ENCODE measurements around the gene QSOX2.

The QSOX2 gene

GRCh38 chr9:136177224-136177623 lies 68.4 kb downstream of the QSOX2 start:
- peak; percentile 82 for DNase-seq (ENCODE audit: low spot score)

- no peak for DNase-seq (ENCODE audit: low spot score)
These were observed 69.9 kb downstream of the QSOX2 start for GRCh38 chr9:136175616-136176197.

- DNase-seq (ENCODE audit: low spot score), result no peak
These were observed 70.6 kb downstream of the QSOX2 start for GRCh38 chr9:136174779-136175615.

- DNase-seq (ENCODE audit: low spot score), result no peak
These were observed 71.8 kb downstream of the QSOX2 start for GRCh38 chr9:136173648-136174290.

- no peak for DNase-seq (ENCODE audit: low spot score)
These were observed 73.1 kb downstream of the QSOX2 start for GRCh38 chr9:136172412-136173079.

- DNase-seq (ENCODE audit: low spot score), result no peak
These were observed 73.7 kb downstream of the QSOX2 start for GRCh38 chr9:136171801-136172411.

GRCh38 chr9:136171009-136171800 lies 74.4 kb downstream of the QSOX2 start:
- DNase-seq (ENCODE audit: low spot score), result no peak

GRCh38 chr9:136170006-136170901 lies 75.4 kb downstream of the QSOX2 start:
- DNase-seq (ENCODE audit: low spot score), result no peak

- no peak for DNase-seq (ENCODE audit: low spot score)
These were observed 76.1 kb downstream of the QSOX2 start for GRCh38 chr9:136169495-136169894.

- DNase-seq (ENCODE audit: low spot score), result no peak
These were observed 82.3 kb downstream of the QSOX2 start for GRCh38 chr9:136163248-136163850.

GRCh38 chr9:136160995-136161610 lies 84.5 kb downstream of the QSOX2 start:
- DNase-seq (ENCODE audit: low spot score), result no peak

- DNase-seq (ENCODE audit: low spot score), result peak; percentile 41
These were observed 85.2 kb downstream of the QSOX2 start for GRCh38 chr9:136160381-136160841.

- DNase-seq (ENCODE audit: low spot score), result no peak
These were observed 85.8 kb downstream of the QSOX2 start for GRCh38 chr9:136159851-136160250.

- DNase-seq (ENCODE audit: low spot score), result no peak
These were observed 87.9 kb downstream of the QSOX2 start for GRCh38 chr9:136157477-136158265.
